NCI-H1417 (cell line): ENCODE data around the gene KMT2B.
"Not testable (repeated sequence)": the region's sequence is repeated elsewhere in the genome, so short reads cannot be mapped to it uniquely, and the experiment has no call there.

Experiments
- DNase-seq, 3 experiments: peaks; one replicate each; lab custom pipeline; 2025; lab: John Stamatoyannopoulos, UW

KMT2B gene

DNA sequence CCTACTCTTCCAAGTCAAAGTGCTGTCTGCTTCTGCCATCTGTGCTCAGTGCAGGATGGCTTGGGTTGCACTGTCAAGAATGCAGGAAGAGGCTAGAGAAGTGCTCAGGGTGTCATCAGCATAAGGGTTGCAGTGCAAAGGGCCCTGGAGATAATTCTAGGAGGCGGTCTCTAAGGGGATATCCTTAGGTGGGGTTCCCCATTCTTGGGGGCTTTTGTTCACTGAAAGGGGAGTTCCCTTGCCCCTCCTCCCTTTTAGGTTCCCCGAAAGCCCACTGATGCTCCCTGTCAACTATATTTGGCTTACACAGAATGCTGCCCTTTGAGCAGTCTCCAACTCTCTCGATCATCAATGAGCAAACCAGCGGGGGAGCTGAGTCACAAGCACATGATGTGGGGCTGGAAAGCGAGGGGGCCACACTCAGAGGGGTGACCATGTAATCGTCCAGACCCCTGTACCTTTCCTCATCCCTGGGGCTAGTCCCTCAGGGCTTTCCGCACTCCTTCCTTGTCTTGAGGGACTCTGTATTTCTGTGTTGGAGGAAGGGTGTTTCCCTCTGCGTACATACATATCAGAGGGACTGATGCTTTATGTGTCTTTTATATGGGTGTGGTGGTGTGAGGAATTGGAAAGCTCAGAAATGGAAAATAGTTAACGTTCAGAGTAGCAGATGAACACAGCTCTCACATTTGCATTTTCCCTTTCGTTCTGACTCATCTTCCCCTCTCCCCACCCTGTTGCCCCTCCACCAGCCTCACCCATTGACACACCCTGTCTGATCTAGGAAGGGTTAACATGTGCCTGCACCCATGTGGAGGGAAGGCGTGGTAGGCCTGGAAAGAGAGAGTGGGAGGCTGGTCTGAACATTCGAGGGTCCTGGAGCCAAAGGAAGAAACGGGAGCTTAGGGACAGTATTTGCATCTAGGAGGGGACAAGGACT, 6.7 kb upstream of the KMT2B start:
- DNase-seq: no peak

DNA sequence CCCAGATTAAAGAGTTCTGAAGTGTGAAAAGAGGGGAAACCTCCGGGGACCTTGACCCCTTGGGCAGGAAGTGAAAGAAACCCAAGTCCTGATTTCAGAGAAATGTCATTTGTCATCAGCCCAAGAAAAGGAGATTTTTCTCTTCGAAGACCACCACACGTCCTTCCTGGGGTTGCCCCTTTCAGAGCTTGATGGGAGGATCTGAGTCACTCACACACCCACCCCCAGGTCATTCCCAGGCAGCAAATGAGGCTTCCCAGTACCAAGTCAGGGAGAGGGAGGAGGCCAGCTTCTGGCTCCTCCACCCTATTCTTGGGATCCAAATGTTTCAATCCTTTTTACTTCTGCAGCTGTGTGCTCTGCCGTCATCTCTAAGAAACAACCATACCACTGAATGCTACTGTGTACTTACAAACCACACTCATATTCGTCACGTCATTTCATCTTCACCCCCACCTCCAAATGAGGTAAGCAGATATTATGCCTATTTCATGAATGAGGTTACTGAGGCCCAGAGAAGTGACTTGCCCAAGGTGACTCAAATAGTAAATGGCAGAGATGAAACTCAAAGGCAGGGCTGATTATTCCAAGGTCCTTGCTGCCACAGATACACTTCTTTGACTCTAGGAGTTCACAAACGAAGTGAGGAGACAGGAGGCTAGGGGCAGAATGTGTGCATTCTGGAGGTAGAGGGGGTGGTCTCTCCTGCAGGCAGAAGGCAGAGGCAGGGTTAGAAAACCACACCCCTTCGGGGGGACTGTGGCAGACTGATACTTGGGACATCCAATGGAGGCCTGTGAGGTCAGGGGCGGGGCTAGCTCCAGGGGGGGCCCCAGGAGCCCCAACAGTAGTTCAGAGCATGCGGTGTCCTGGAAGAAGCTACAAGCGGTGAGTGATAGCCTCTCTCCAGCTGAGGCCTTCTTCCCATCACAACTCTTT, 5.0 kb upstream of the KMT2B start:
- DNase-seq: no peak

DNA sequence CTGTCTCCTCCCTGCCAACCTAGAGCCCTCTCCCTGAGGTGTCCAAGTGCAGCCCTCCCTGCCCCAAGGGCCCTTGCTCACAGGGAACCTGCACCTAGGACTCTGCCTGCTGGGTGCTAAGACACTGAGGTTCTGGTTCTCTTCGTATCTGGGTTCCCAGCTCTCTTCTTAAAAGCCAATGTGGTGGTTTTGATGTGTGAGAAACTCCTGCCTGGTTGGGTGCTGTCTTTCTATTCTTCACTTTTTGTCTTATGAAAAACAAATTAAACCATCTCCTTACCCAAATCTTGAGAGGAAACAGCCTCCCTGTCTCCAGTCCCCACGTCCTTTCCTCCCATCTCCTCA, 4.3 kb upstream of the KMT2B start:
- no peak for DNase-seq

DNA sequence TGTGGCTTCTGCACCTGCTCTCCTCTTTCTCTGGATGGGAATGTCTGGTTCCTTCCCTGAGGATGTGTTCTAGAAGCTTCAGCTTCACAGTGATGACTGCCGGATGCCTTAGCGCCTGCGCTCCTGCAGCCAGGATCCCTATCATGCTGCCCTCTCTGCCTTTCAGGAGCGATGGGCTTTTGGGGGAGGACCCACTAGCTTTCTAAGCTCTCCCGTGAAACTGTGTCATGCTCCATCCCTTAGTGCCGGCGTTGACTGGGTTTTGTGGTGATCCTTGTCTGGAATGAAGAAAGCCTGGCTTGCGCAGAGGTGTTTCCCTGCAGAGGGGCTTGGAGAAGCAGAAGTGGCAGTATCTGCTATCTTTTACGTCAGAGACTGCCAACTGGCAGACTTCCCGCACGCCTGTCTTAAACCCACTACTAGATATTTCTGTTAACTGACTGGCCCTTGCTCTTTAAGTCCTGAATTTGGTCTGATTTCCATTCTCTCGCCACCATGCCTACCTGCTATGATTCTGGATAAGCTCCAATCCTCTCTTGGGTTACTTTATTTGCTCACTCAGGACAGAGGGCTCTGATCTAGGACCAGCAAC, 3.8 kb upstream of the KMT2B start:
- DNase-seq: no peak

DNA sequence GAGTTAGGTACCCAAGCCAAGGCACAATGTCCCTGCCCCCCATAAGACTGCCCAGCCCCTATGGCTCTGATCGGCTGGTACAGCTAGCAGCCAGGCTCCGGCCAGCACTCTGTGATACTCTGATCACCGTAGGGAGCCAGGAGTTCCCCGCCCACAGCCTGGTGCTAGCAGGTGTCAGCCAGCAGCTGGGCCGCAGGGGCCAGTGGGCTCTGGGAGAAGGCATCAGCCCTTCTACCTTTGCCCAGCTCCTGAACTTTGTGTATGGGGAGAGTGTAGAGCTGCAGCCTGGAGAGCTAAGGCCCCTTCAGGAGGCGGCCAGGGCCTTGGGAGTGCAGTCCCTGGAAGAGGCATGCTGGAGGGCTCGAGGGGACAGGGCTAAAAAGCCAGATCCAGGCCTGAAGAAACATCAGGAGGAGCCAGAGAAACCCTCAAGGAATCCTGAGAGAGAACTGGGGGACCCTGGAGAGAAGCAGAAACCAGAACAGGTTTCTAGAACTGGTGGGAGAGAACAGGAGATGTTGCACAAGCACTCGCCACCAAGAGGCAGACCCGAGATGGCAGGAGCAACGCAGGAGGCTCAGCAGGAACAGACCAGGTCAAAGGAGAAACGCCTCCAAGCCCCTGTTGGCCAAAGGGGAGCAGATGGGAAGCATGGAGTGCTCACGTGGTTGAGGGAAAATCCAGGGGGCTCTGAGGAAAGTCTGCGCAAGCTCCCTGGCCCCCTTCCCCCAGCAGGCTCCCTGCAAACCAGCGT, 3.0 kb upstream of the KMT2B start:
- DNase-seq: peak in 2 of 3 experiments; percentile 5 to 14

DNA sequence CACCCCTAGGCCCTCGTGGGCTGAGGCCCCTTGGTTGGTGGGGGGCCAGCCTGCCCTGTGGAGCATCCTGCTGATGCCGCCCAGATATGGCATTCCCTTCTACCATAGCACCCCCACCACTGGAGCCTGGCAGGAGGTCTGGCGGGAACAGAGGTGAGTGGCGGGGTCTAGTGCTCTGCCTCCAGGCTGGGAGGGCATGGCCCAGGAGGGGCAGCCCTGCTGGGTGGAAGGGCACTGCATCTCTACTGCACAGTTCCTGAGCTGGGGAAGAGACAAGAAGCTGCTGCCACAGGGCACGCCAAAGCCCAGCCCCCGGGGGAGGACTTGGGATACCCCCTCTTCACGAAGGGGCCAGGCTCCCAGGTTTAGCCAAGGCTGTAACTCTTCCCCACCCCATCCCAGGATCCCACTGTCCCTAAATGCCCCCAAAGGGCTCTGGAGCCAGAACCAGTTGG, 2.4 kb upstream of the KMT2B start:
- peak in 1 of 3 experiments; percentile 29 for DNase-seq

DNA sequence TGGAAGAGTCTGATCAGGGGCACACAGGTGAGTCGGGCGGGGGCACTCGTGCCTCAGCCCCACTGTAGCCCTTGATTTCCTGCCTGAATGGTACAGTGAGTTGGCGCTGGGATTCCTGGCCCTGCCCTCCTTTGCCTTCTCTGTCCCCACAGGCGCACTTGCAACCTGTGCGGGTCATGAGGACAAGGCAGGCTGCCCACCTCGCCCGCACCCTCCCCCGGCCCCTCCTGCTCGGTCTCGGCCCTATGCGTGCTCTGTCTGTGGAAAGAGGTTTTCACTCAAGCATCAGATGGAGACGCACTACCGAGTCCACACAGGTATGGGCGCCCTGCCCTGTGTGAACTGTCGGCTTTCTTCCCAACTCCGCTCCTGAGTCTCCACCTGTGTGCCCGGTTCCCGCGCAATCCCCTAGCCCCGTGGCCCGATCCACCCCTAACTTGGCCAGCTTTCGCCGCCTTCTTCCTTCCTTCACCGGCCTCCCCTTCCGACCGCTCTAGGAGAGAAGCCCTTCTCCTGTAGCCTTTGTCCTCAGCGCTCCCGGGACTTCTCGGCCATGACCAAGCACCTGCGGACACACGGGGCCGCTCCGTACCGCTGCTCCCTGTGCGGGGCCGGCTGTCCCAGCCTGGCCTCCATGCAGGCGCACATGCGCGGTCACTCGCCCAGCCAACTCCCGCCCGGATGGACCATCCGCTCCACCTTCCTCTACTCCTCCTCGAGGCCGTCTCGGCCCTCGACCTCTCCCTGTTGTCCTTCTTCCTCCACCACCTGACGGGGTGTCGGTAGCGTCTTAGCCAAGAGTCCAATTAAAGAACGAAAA, 1.6 kb upstream of the KMT2B start:
- DNase-seq: peak; percentile 25 to 70 (median 66)

DNA sequence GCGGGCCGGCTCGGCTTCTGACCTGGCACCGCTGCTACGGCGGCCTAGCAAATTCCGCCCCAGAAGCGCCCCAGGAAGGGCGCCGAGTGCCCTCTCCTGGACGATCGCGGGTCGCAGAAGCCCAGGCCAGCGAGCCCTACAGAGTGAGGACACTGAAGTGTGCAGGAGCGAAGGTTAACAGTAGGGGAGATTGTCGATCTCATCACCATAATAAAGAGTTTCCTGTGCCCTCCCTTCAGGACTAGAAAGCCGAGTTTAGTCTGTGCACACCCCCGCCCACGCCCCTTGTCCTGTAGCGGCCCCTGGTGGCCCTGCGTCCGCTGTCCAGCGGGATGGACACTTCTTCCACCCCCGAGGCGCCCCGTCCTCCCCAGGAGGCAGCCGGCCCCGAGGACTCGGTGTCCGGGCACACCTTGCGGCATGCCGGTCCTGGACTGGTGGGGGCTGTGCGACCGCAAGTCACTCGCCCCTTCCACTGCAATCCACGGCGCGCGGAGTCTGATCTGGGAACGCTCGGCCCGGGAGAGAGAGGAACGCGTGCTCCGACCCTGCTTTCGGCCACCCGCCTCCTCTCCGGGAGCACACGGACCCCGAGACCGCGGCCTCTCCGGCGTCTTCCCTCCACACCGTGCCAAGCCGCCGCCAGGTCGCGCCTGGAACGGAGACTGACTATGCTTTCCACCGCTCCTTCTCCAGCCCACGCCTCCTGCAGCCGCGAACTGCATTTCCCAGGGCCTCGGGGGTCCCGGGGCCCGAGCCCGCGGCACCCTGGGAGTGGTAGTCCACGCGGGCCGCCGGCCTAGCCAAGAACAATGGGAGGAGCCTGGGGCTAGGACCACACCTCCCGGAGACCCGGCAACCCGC, 770 bp upstream of the KMT2B start:
- peak; percentile 82 to 96 (median 87) for DNase-seq

DNA sequence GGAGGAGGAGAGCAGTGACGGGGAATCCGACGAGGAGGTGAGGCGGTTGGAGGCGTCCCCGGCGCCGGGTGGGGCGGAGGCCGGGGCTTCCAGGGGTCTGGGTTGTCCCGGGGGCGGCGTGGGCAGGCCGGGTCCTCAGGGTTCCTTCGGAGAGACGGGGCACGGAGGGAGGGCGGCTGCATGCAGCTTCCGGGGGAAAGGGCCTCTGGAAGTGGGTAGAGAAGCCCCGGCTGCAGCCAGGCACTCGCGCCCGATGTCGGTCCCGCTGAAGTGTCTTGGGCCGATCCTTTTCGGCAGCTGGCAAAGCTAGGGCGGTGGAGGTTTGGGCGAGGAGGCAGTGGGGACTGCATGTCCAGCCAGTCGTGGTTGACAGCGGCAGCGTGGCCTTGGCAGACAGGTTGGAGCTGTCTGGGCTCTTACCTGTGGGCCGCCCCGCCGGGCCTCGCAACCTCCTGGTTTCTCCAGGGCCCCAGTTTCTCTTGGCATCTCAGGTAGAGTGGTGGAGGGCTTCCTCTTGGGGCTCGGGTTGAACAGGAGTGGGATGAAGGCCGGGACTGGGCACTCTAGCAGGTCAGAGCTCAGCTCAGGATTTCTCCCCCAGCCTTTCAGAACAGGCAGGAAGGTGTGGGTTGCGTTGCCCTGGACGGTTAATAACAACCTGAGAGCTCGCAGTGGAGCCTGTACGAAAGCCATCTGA, 690 bp downstream of the KMT2B start:
- DNase-seq: peak in 2 of 3 experiments; percentile 20 to 38

DNA sequence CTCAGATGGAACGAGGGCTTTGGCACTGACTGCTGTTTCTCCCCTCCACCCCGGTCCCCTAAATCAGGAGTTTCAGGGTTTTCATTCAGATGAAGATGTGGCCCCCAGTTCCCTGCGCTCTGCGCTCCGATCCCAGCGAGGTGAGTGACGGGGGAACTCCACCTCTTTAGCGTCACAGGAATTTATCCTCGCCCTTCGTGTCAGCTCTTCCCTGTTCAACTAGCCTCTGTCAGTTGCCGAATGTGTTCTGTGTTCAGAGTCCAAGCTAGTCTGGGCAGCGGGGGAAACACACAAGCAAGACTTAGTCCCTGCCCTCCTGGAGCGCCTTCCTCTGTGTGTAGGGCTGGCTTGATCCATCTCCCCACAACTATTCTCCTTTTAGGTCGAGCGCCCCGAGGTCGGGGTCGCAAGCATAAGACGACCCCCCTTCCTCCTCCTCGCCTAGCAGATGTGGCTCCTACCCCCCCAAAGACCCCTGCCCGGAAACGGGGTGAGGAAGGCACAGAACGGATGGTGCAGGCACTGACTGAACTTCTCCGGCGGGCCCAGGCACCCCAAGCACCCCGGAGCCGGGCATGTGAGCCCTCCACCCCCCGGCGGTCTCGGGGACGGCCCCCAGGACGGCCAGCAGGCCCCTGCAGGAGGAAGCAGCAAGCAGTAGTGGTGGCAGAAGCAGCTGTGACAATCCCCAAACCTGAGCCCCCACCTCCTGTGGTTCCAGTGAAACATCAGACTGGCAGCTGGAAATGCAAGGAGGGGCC, 1.8 kb downstream of the KMT2B start:
- no peak for DNase-seq

DNA sequence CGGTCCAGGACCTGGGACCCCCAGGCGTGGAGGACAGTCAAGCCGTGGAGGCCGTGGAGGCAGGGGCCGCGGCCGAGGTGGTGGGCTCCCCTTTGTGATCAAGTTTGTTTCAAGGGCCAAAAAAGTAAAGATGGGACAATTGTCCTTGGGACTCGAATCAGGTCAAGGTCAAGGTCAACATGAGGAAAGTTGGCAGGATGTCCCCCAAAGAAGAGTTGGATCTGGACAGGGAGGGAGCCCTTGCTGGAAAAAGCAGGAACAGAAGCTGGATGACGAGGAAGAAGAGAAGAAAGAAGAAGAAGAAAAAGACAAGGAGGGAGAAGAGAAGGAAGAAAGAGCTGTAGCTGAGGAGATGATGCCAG, 2.3 kb downstream of the KMT2B start:
- DNase-seq: no peak

DNA sequence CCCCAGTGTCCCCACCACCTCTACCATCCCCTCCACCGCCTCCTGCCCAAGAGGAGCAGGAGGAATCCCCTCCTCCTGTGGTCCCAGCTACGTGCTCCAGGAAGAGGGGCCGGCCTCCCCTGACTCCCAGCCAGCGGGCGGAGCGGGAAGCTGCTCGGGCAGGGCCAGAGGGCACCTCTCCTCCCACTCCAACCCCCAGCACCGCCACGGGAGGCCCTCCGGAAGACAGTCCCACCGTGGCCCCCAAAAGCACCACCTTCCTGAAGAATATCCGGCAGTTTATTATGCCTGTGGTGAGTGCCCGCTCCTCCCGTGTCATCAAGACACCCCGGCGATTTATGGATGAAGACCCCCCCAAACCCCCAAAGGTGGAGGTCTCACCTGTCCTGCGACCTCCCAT, 2.8 kb downstream of the KMT2B start:
- DNase-seq: no peak

DNA sequence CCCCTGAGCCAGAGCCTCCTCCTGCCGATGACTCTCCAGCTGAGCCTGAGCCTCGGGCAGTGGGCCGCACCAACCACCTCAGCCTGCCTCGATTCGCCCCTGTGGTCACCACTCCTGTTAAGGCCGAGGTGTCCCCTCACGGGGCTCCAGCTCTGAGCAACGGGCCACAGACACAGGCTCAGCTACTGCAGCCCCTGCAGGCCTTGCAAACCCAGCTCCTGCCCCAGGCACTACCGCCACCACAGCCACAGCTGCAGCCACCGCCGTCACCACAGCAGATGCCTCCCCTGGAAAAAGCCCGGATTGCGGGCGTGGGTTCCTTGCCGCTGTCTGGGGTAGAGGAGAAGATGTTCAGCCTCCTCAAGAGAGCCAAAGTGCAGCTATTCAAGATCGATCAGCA, 3.6 kb downstream of the KMT2B start:
- no peak for DNase-seq

DNA sequence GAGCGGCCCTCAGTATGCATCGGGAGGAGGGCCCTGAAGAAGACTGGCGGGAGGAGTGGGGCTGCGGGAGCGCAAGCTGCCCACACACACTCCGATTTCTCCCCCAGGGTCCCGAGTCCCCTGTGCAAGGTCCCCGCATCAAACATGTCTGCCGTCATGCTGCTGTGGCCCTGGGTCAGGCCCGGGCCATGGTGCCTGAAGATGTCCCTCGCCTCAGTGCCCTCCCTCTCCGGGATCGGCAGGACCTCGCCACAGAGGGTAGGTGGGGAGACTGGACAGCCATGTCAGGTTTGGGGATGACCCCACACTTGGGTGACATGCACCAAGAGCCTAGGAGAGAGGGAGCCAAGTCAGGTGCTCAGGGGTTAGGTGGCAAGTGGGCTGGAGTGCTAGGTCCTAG, 4.7 kb downstream of the KMT2B start:
- DNase-seq: no peak

DNA sequence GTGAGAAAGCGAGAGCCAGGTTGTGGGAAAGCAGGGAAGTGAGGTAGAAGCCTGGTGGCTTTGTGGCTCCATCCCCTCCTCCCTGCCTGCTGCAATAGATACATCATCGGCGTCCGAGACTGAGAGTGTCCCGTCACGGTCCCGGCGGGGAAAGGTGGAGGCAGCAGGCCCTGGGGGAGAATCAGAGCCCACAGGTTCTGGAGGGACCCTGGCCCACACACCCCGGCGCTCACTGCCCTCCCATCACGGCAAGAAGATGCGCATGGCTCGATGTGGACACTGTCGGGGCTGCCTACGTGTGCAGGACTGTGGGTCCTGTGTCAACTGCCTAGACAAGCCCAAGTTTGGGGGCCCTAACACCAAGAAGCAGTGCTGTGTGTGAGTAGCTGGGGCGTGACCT, 5.1 kb downstream of the KMT2B start:
- no peak for DNase-seq

DNA sequence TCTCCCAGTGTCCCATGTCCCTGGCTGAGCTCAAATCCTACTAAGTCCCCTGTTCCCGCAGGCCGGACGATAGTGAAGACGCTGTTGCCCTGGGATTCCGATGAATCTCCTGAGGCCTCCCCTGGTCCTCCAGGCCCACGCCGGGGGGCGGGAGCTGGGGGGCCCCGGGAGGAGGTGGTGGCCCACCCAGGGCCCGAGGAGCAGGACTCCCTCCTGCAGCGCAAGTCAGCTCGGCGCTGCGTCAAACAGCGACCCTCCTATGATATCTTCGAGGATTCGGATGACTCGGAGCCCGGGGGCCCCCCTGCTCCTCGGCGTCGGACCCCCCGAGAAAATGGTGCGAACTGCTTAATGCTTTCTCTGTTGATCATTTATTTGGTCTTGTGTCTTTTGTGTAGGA, 5.9 kb downstream of the KMT2B start:
- DNase-seq: no peak

DNA sequence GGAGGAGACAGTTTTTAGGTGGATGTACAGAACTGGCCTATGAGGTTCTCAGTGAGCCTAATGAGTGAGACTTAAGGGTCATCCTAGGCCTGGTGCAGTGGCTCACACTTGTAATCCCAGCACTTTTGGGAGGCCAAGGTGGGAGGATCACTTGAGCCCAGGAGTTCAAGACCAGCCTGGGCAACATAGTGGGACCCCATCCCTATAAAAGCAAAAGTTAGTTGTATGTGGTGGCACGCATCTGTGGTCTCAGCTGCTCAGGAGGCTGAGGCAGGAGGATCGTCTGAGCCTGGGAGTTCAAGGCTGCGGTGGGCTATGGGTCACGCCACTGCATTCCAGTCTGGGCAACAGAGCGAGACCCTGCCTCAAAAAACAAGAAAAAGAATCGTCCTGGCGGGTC, 6.3 kb downstream of the KMT2B start:
- not testable (repeated sequence) for DNase-seq

DNA sequence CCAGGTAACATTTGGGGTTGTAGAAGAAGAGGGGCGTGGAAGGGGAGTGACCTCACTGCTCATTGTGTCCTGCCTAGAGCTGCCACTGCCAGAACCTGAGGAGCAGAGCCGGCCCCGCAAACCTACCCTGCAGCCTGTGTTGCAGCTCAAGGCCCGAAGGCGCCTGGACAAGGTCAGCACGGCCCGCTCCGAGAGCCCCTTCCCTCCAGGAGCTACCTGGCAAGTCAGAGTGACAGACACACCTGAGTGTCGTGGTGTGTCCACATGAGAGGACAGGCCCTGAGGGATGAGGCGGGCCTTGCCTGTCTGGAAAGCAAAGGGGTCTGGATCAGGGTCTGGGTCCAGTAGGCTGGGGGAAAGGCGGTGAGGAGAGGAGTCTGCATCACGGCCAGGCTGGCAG, 6.8 kb downstream of the KMT2B start:
- no peak for DNase-seq
